Kidney (tissue), 14 donors: ENCODE measurements around the gene POLD1. TPM values are rescaled to one million over a fixed set of nuclear protein-coding genes. Genes with fewer than 3 reads are reported as not detected.

ENCODE experiments used
- DNase-seq, 5 donors: peaks; one replicate each; pipeline ENCODE4 v3.0.0-alpha.2; 2013 to 2020
- FAIRE-seq: peaks from 2 replicates; lab custom pipeline; 2012; peaks lifted over from hg19 to GRCh38; lab: Jason Lieb, UNC
- H3K27ac ChIP-seq, 2 donors: one replicate each; pipeline ENCODE4 v1.7.0; 2013; ENCODE audit warnings: low read depth in 2 of 2, low read length in 2 of 2, inconsistent platforms in 1 of 2
- H3K27me3 ChIP-seq: one replicate; pipeline ENCODE4 v1.7.1; 2013; ENCODE audit warnings: low read length, inconsistent platforms; ENCODE audit not compliant: control insufficient read depth, insufficient read depth
- H3K36me3 ChIP-seq, 3 donors: one replicate each; pipeline versions ENCODE4 v1.7.0 to v1.7.1; 2013; ENCODE audit warnings: low read length in 3 of 3, control low read depth in 1 of 3, inconsistent platforms in 1 of 3; ENCODE audit not compliant: insufficient read depth in 3 of 3, control insufficient read depth in 2 of 3
- H3K4me1 ChIP-seq, 3 donors: one replicate each; pipeline versions ENCODE4 v1.7.0 to v1.7.1; 2013; ENCODE audit warnings: low read length in 3 of 3, inconsistent platforms in 1 of 3, low read depth in 1 of 3; ENCODE audit not compliant: control insufficient read depth in 2 of 3, insufficient read depth in 2 of 3
- H3K4me3 ChIP-seq, 3 donors: one replicate each; pipeline versions ENCODE4 v1.7.0 to v1.8.1; 2013; ENCODE audit warnings: low read length in 3 of 3, control low read depth in 1 of 3, inconsistent platforms in 1 of 3
- H3K9ac ChIP-seq, 3 donors: one replicate each; pipeline versions ENCODE4 v1.7.0 to v1.7.1; 2013; ENCODE audit warnings: low read length in 3 of 3, control low read depth in 1 of 3, inconsistent platforms in 1 of 3
- H3K9me3 ChIP-seq, 3 donors: one replicate each; pipeline versions ENCODE4 v1.7.0 to v1.7.1; 2013; ENCODE audit warnings: low read length in 3 of 3, control low read depth in 1 of 3, inconsistent platforms in 1 of 3; ENCODE audit not compliant: control insufficient read depth in 2 of 3, insufficient read depth in 1 of 3
- intact Hi-C: fragments of 100-400 bp; cut with DNase I; formaldehyde crosslinking; loops from one replicate; pipeline ENCODE4 v1.11.1; 2022
- polyA plus RNA-seq: library from polyadenylated mRNA; stranded (reverse); fragments of 350-450 nt; fragmentation: Illumina TruSeq; extraction: RNeasy Lipid Tissue Mini Kit (QIAGEN cat#74804); gene quantifications from one replicate; pipeline ENCODE4 v1.2.3, GENCODE V29; 2014; ENCODE audit warnings: low read depth, low replicate concordance; ENCODE audit not compliant: insufficient read depth
- total RNA-seq: library from RNA; stranded (reverse); fragmentation: NEBNext Ultra II Directional; extraction: Animal tissue kit (Norgen Biotek cat#: 25700); gene quantifications from one replicate; pipeline ENCODE4 v1.2.1, GENCODE V29; 2021
- TF ChIP-seq, protein P1 (sequence below): IDR thresholded peaks from 3 replicates; pipeline ENCODE4 v1.5.1; 2012; ENCODE audit warnings: mild to moderate bottlenecking, moderate library complexity, borderline replicate concordance; ENCODE audit not compliant: insufficient read depth; ENCODE audit errors: extremely low read depth
- donor health status: control.
- donor health status: control.
- donor health status: control.
- donor health status: control.
- donor health status: control.
- donor health status: DM: yes; HTN: yes; CAD: no.
- donor health status: Normal renal cell carcinoma (clear cell type).

The POLD1 gene
- total and polyA plus RNA-seq, 2 donors from 2014 or later: 17.8 to 22.1 TPM

DNA sequence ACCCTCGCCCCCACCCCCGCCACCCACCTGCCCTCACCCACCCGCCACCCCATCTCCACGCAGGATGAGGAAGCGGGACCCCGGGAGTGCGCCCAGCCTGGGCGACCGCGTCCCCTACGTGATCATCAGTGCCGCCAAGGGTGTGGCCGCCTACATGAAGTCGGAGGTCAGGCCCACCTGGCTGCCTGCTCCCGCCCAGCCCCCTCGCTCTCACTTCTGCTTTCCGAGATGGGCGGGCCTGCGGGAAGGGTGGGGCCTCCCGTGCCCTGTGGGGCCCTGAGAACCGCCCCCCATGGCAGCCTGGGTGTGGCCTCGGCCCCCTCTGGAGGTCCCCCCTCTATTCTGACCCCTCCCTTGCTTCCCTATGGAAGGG, 31.5 kb downstream of the POLD1 start:
- DNase-seq (peak in 1 of 5 donors; percentile 59), FAIRE-seq (no peak)
- no peaks in the 10 kb centered on the region for H3K36me3 ChIP-seq
- H3K4me1 ChIP-seq: no peaks in the 10 kb centered on the region
- H3K27me3 ChIP-seq: peaks cover 5% of the 10 kb centered on the region
- H3K4me3 ChIP-seq: no peak overlapping the region
- intact Hi-C loops: no loop called here
- no peaks in the 10 kb centered on the region for H3K9me3 ChIP-seq
- TF ChIP-seq, protein P1, sequence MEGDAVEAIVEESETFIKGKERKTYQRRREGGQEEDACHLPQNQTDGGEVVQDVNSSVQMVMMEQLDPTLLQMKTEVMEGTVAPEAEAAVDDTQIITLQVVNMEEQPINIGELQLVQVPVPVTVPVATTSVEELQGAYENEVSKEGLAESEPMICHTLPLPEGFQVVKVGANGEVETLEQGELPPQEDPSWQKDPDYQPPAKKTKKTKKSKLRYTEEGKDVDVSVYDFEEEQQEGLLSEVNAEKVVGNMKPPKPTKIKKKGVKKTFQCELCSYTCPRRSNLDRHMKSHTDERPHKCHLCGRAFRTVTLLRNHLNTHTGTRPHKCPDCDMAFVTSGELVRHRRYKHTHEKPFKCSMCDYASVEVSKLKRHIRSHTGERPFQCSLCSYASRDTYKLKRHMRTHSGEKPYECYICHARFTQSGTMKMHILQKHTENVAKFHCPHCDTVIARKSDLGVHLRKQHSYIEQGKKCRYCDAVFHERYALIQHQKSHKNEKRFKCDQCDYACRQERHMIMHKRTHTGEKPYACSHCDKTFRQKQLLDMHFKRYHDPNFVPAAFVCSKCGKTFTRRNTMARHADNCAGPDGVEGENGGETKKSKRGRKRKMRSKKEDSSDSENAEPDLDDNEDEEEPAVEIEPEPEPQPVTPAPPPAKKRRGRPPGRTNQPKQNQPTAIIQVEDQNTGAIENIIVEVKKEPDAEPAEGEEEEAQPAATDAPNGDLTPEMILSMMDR: no peak
- H3K9ac ChIP-seq: no peak overlapping the region
- H3K27ac ChIP-seq: no peak overlapping the region

DNA sequence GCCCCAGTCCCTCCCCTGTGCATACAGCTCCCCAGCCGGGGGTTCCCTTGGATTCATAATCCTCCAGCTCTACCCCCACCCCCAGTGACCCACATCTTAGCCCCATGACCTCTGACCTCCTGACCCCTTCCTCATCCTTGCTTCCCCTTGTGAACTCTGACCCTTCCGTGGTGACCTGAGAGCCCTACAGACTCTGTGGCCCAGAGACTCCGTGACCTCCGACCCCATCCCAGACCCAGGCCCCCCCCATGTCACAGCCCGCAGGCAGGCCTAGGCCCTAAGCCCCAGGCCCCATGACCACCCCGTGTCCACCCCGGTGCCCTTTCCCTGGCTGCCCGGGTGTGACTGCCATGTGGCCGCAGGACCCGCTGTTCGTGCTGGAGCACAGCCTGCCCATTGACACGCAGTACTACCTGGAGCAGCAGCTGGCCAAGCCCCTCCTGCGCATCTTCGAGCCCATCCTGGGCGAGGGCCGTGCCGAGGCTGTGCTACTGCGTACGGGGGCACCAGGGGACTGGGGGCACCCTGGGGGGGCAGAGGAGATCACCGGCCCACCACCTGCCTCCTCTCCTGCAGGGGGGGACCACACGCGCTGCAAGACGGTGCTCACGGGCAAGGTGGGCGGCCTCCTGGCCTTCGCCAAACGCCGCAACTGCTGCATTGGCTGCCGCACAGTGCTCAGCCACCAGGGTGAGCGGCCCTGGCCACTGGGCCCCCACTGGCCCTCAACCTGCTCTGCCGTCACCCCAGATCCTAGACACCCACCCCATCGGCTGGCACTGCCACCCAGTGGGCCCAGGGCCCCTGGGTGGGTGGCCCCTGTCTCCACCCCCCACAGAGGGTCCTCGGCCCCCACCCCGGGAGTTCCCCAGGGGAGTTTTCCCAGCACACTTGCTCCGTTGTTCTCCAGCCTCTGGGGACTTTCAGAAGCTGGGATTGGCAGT, 32.2 kb downstream of the POLD1 start:
- Histone ChIP-seq H3K9me3 (no peaks in the 10 kb centered on the region), H3K4me1 (no peaks in the 10 kb centered on the region), H3K9ac (no peak overlapping the region), H3K27me3 (peaks cover 5% of the 10 kb centered on the region), H3K36me3 (no peaks in the 10 kb centered on the region), H3K4me3 (no peak overlapping the region), H3K27ac (no peak overlapping the region)
- no peak for FAIRE-seq
- intact Hi-C loops: no loop called here
- TF ChIP-seq, protein P1: no peak
- DNase-seq: peak in 2 of 5 donors; percentile 61 to 80

DNA sequence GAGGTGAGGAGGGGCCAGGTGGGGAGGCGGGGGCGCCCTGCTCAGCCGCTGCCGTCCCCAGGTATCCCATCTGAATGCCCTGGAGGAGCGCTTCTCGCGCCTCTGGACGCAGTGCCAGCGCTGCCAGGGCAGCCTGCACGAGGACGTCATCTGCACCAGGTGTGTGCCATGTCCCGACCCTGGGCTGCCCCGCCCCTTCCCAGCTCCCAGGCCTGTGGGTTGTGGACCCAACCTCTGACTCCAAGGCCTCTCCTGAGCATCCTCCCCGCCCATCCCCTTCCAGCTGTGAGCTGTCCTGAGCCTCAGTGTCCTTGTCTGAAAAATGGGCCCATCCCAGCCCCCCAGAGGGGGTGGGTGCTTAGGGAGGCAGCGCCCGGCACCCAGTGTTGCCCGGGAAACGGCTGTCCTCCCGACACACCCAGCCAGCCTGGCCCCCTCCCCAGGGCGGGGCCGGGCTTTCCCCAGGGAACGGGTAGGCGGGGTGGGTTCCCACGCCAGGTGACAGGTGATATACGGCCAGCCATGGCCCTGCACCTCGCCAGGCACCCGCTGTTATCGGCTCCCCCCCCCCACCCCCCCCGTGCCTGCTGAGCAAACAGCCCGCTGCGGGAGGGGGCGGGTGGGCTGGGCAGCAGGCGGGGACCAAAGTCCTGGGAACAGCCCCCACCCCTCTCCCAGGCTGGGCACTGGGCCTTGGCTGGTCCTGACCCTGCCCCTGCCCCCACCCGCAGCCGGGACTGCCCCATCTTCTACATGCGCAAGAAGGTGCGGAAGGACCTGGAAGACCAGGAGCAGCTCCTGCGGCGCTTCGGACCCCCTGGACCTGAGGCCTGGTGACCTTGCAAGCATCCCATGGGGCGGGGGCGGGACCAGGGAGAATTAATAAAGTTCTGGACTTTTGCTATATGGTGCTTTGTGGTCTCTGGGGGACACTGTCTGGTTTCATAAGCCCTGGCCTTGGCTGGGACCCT, 33.2 kb downstream of the POLD1 start:
- Histone ChIP-seq H3K27me3 (peaks cover 5% of the 10 kb centered on the region), H3K4me1 (no peaks in the 10 kb centered on the region), H3K27ac (no peak overlapping the region), H3K9ac (no peak overlapping the region), H3K9me3 (no peaks in the 10 kb centered on the region), H3K36me3 (no peaks in the 10 kb centered on the region), H3K4me3 (no peak overlapping the region)
- intact Hi-C loops: no loop called here
- DNase-seq (peak in 1 of 5 donors; percentile 55), FAIRE-seq (no peak)
- TF ChIP-seq, protein P1: no peak
